ENCODE data around the gene VEGFC.

VEGFC gene

GRCh38 chr4:176668324-176668723 lies 124.4 kb downstream of the VEGFC start:
- DNase-seq = no peak

GRCh38 chr4:176664964-176665363 lies 127.8 kb downstream of the VEGFC start:
- DNase-seq = no peak

GRCh38 chr4:176660561-176660960 lies 132.2 kb downstream of the VEGFC start:
- DNase-seq = no peak

- DNase-seq = no peak
Observed at GRCh38 chr4:176656108-176656507, 136.6 kb downstream of the VEGFC start.

GRCh38 chr4:176654565-176655216 lies 138.0 kb downstream of the VEGFC start:
- DNase-seq = no peak

GRCh38 chr4:176653401-176654220 lies 139.1 kb downstream of the VEGFC start:
- DNase-seq = no peak

- DNase-seq = no peak
Observed at GRCh38 chr4:176646311-176646710, 146.4 kb downstream of the VEGFC start.

GRCh38 chr4:176645246-176645960 lies 147.3 kb downstream of the VEGFC start:
- no peak for DNase-seq

- DNase-seq = no peak
Observed at GRCh38 chr4:176642472-176642871, 150.2 kb downstream of the VEGFC start.

- DNase-seq = no peak
Observed at GRCh38 chr4:176641237-176641636, 151.5 kb downstream of the VEGFC start.

- DNase-seq = no peak
Observed at GRCh38 chr4:176638992-176639391, 153.7 kb downstream of the VEGFC start.

GRCh38 chr4:176636292-176636691 lies 156.4 kb downstream of the VEGFC start:
- no peak for DNase-seq

- no peak for DNase-seq
Observed at GRCh38 chr4:176635372-176636261, 157.1 kb downstream of the VEGFC start.
